Measurements from ENCODE around the gene LRP1.

LRP1 gene

DNA sequence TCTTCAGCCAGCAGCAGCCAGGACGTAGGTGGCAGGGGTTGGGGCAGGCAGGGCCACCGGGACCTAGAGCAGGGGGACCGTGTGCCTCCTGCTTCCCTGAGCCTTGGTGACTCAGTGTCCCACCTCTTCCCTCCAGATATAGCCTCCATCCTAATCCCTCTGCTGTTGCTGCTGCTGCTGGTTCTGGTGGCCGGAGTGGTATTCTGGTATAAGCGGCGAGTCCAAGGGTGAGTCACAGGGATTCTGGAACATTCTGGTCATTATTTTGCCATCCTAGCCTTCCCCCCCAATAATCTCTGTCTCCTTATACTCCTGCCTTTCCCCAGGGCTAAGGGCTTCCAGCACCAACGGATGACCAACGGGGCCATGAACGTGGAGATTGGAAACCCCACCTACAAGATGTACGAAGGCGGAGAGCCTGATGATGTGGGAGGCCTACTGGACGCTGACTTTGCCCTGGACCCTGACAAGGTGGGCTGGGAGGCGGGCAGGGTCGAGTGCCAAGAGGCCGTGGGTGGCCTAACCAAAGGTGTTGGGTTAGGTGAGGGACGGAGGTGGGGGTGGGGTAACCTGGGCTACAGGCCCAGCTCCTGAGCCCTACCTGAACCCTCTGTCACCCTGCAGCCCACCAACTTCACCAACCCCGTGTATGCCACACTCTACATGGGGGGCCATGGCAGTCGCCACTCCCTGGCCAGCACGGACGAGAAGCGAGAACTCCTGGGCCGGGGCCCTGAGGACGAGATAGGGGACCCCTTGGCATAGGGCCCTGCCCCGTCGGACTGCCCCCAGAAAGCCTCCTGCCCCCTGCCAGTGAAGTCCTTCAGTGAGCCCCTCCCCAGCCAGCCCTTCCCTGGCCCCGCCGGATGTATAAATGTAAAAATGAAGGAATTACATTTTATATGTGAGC is 83.8 kb downstream of the LRP1 start:
- DNase-seq (ENCODE audit: low read depth) = no peak

DNA sequence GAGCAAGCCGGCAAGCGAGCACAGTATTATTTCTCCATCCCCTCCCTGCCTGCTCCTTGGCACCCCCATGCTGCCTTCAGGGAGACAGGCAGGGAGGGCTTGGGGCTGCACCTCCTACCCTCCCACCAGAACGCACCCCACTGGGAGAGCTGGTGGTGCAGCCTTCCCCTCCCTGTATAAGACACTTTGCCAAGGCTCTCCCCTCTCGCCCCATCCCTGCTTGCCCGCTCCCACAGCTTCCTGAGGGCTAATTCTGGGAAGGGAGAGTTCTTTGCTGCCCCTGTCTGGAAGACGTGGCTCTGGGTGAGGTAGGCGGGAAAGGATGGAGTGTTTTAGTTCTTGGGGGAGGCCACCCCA is 84.4 kb downstream of the LRP1 start:
- no peak for DNase-seq (ENCODE audit: low read depth)

DNA sequence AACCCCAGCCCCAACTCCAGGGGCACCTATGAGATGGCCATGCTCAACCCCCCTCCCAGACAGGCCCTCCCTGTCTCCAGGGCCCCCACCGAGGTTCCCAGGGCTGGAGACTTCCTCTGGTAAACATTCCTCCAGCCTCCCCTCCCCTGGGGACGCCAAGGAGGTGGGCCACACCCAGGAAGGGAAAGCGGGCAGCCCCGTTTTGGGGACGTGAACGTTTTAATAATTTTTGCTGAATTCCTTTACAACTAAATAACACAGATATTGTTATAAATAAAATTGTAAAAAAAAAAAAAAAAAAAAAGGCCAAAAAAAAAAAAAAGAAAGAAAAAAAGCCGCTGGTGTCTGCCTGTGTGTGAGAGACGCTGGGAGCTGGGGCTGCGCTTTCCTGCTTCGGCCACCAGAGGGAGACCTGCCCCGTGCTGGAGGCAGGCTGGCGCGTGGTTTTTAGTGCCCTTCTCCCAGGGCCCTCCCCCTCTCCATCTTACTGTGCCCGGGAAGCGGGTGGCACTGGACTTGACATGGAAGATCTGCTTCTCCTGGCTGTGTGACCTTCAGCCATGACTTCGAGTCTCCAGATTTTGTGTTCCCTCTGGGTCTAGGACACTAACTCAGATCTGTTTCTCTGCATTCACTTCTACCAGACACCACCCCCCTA is 84.9 kb downstream of the LRP1 start:
- DNase-seq (ENCODE audit: low read depth) = peak; percentile 70

DNA sequence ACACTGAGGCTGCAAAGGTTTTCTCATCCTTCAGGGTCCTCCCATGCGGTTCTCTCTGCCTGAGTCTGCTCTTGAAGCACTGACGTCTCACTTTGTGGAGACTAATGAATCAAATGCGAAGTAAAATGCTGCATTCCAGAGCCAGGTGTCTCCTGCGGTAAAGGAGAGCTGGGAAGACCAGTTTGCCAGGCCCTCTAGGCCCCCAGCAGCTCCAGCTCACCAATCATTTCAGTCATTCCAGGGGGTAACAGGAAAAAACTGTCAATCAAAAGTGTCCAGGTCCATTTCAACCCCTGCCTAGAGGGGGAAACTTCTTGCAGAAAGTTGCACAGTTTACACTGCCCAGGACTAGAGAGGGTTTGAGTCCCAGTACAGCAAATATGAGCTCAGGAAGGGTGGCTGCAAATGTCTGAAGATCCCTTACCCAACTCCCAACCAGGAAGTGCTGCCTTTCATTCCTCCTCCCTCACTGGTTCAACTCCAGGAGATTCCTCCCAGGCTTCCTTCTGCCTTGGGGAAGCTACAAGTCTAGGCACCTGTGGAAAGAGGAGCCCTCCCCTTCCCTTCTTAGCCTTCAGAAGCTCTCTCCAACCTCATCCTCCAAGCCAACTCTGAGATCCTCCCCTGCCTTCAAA is 85.6 kb downstream of the LRP1 start:
- no peak for DNase-seq (ENCODE audit: low read depth)

DNA sequence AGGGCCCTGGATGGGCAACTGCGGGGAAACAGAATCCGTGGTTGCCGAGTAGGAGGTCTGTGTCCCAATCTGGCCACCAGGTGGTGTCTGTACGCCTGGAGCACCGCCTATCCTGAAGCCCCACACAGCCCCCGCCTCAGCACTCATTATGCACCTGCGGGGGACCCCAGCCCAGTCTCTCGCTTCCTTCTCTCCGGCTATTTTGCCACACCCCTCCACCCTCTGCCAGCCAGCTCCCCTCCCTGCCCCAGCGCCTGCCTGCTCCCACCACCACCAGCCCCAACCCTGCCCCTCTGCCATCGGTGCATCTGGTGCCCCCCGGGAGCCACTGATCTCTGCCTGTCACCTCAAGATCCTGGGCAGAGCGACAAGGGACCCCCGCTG is 86.1 kb downstream of the LRP1 start:
- peak; percentile 46 for DNase-seq (ENCODE audit: low read depth)

DNA sequence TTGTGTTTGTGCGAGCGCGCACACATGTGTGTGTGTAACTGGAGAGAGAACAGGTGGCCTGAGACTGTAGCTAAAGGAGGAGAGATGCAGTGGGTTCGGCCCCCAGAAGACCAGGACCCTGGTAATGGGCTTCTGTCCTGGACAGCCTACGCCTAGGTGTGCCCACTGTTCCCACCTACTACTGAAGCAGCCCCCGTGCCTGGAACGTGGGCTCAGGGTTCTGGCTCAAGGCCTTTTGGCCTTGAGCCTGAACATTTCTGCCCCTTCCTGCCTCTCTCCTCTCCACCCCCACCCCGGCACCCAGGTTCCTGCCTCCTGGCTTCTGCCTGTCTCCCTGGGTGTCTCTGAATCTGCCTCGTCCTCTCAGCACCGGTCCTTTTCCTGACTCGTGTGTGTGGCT is 86.8 kb downstream of the LRP1 start:
- no peak for DNase-seq (ENCODE audit: low read depth)

DNA sequence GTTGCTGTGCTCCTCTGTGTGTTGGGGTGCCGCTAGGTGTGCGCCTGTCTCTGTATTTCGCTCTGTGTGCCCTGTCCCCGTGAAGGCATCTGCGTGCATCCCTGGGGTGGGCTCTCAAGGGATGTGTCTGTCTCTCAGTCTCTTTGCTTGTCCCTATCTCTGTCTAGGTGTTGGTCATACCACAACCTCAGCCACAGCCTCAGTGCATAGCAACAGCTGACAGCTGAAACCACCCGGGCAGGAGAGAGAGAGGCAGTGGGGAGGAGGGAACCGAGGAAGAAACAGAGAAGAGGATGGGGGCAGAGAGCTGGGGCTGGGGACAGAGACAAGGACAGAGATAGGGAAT is 87.4 kb downstream of the LRP1 start:
- no peak for DNase-seq (ENCODE audit: low read depth)

DNA sequence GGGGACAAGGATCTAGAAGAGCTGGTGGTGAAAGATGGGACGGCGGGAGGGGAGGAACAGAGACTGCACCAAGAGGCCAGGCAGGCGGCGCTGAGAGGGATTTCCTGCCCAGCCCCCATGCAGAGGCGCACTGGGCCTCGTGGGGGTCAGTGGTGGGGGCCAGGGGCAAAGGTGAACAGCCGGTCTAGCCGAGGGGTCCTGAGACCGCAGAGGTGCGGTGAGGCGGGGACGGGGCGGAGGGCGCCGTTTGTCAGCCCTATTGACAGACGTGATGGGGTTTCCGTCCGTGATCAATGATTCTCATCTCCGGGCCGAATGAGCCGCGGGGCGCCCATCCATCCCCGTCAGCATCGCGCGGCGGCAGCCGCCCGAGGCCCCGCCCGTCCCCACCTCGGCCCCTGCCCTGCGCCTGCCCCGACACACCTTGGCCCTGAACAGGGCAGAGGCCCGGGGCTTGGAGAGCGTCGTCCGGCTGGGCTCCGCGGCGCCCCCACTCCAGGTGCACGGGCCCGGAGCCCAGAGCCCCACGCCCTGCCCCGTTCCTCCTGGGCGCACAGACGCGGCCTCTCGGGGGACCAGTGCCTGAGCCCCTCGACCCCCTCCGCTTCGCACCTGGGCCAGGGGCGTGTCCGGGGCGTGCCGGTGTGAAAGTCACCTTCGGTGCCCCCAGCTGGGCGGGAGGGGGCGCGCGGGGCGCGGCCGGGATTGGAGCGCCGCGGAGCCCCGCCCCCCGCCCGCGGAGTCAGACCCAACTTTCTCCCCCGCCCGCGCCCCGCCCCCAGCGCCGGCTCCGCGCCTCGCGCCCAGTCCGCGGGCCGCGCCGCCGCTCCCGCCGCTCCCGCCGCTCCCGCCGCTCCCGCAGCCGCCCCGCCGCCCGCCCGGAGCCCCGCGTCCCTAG is 88.0 kb downstream of the LRP1 start, which contains the start of gene NXPH4:
Gene NXPH4, plus strand, starts transcription at position 781 of the 898 bp plus-strand sequence. CDS start 176 bp downstream, outside the sequence.
- DNase-seq (ENCODE audit: low read depth) = peak; percentile 51

DNA sequence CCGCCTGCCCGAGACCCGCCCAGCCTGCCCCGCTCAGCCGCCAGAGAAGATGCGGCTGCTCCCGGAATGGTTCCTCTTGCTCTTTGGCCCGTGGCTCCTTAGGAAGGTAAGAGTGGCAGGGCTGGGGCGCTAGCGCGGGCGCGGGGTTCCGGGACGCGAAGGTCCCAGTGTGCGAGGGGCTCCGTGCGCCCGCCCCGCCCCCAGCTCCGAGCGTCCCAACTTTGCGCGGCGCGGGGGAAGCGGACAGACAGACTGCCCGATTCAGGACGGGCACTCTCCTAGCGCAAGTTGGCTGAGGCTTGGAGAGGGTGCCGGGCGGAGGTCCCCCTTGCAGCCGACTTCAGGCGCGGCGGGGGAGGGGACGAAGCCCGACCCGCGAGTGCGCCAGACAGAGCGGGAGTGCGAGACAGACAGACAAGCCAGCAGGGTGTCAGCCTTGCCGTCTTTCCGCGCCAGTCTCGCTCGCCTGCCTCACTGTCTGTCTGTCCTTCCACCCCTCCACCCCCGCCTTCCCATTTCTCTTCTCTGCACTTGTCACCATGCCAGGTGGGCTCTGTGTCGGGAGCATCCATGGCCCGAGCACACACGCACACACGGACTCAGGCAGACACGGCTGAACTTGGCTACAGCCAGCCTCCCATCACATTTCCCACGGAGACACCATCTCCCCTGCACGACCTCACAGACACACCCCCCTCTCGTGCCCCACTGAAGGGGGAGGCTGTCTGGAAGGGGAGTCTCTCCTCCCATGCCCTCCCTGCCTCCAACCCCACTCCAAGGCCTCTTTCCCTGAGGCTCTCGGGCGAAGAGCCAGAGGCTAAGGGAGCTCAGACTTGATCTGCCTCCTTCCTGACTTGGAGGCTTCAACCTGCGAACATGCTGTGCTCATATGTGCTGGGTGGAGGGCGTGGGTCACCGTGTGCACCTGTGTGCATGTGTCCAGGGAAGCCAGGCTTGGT is 88.9 kb downstream of the LRP1 start:
- no peak for DNase-seq (ENCODE audit: low read depth)

DNA sequence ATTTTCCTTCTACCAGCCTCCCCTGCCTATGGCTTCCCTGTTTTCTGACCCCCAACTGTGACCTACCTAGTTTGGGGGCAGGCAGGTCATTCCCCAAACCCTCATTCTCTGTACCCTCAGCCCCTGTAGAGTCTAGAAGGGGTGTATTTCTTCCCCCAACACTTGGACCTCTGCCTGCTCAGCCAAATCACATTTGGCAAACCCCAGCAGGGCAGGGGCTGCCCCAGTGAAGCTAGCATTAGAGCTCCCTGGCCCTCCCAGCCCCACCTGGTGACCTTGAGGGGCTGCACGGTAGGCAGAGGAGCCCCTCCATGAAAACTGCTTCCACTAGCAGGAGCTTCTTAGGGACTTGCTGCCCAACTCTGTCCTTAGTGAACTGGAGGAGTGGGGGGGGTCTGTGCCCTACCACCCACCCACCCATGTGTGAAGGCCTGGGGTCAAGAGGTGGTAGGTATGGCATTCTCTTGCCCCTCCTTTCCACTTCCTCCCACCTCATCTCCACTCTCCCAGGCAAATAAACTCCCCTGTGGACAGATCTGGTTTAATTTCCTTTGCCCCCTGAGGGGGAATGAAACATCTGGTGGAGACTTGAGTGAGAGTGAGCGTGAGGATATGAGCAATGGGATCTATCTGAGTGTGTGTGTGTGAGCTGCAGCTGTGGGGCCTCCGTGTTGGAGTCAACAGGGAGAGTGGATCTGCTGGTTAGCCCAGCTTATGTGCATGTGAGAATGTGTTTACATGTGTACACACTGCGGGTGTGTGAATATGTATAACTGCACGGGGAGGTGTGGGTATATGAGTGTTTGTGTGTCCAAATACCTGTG is 90.0 kb downstream of the LRP1 start:
- no peak for DNase-seq (ENCODE audit: low read depth)

DNA sequence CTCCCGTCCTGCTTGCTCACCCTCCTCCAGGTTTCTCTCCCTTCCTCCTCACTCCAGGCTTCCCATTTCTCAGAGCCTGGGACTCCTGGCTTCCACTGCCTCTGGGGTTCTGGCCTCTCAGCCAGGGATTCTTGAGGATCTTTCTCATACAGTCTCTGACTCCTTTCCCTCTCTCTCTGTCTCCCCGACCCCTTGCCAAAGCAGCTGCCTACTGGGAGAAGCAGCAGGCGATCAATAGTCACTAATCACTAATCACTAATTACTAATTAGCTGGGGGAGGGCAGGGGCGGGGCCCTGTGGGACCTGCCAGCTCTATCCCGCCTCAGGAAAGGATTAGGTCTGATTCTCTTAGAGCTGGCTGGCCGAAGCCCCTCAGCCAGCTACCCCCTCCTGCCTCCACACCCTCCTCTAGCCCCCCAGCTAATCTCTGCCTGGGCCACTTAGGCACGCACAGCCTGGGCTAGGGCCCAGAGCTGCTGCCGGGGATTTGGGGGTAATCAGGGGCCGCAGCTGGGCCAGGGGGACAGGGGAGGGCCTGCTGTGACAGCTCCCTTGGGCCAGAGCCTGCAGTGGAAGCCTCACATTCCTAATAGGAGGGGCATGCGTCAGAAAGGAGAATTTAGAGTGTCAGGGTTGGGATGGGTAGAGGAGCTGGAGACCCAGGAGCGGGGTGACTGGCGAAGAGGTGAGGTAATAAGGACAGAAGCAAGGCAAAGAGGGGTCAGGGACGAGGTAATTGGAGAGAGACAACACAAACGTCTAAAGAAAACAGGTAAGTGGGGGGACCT is 91.1 kb downstream of the LRP1 start:
- DNase-seq (ENCODE audit: low read depth) = no peak

DNA sequence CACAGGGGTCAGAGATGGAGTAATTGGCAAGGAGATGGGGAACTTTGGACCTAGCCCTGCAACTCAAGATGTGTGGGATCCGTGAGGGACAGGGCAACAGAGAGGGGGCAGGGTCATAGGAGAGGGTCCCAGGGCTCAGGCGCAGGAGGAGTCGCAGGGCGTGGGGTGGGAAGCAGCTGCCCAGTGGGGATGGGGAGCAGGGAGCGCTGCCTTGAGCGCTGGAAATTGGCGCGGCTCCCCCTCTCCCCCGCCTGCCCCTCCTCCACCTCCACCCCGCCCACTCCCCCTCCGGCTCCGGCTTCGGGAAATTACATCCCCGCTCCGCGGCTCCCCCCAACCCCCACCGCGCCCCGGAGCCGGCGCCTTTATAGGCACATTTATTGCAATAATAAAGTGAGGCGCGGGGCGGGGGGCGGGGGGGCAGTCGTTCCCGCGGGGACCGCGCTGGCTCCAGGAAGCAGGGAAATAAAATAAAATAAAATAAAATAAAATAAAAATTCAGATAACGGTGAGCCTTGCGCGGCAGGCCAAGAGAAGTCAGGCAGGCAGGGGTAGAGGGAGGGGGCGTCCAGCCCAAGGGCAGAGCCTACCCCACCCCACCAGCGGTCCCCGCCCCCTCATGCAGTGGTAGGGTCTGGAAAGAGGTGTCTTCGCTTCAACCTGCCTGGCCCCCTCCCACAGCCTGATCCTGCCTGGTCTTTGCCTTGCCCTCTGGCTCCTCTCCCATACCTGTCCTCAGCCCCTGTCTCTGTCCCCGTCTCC is 91.9 kb downstream of the LRP1 start:
- DNase-seq (ENCODE audit: low read depth) = no peak

DNA sequence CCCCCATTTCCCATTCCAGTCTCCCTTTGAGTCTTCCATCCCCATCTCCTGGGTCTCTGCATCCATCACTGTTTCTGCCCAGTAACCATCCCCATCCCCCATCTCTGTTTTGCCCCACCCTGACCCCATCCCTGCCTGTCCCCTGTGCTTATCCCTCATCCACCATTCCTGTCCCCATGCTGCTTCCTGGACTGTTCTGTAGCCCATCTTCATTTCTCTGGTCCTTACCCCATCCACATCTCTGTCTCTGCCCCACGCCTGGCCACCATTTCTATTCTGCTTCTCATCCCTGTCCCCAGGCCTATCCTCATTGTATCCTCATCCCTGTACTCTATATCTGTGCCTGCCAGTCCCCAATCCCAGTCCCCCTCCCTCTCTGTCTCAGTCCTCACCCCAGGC is 92.5 kb downstream of the LRP1 start:
- no peak for DNase-seq (ENCODE audit: low read depth)

DNA sequence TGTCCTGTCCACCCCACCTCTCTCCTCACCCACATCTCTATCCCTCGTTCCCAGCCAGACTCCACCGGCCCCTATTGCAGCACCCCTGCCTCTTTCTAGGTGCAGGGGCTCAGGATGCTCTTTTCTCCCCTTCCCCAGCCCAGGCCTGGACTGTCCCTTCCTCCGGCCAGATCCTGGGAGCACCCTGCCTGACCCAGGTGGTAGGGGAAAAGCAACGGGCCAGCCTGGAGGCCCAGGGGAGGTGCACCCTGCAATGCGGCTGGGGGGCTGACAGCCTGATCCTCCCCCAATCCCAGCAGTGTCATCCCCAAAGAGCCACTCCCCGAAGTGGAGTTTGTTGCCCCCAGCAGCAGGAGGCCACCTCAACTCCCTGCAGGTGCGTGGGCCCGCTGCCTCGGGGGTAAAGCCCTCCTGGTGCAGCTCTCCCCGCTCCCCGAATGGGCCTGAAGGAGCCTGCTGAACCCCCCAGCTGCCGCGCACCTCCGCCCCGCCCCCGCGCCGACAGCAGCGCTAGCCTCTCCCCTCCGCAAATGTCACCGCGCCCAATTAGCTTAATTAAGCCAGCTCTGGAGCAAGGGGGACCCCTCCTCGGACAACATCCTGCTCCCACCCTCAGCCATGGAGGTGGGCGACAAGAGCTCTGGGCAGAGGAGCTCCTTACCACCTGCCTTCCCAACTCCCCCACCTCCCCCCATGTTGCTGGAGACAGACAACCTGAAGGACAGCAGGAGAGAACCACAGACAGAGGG is 93.1 kb downstream of the LRP1 start:
- DNase-seq (ENCODE audit: low read depth) = no peak

DNA sequence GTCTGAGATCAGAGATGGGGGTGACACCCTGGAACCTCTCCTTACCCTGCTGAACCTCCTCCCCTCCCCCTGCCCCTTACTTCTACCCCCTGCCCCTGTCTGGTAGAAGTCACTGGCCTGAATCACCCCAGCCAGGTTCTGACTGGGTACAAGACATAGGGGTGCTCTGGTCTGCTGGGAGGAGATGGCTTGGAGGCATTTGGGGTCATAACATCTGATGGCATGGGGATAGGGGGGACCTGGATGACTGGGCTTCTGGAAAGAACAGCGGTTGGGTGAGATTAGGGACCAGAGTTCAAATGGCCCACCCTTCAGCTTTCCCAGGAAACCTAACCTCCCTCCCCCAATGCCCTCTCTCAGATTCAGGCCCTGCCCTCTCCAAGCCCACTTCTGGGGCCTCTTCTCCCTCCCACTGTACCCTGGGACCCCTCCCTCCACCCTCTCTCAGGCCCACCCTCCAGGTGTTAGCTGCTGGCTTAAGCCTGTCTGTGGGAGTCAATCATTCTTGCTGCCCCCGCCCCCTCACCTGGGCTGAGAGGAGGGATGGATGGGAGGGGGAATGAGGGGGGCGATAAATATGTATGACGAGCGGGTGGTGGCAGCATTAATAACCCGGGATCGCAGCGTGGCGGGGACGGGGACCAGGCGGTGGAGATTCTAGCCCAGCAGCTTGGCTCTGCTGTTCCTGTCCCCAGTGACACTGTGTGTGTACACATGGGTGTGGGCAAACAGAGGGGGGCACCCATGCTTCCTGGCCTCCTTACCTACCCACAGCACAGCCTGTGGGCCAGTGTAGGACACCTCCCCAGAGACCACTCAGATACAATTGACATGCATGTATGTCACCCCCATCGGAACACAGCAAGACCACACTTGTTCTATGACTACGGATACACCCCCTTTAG is 94.3 kb downstream of the LRP1 start:
- no peak for DNase-seq (ENCODE audit: low read depth)

Measured in activated T-helper 9 cell treated with anti-CD3 and anti-CD28 coated beads, Interleukin-2, amount 50 U/mL, for 16 hours (primary cell).